DMS 273 treated with DMSO at 0.1 percent for 48 hours (cell line): ENCODE data around the gene GRIK4.

ENCODE experiments used
- DNase-seq: peaks from one replicate; lab custom pipeline; 2025; lab: John Stamatoyannopoulos, UW

The GRIK4 gene

GRCh38 chr11:120642196-120642894 is 130.8 kb downstream of the GRIK4 start:
- no peak for DNase-seq

GRCh38 chr11:120643284-120643683 is 131.7 kb downstream of the GRIK4 start:
- DNase-seq: no peak

GRCh38 chr11:120645639-120646038 is 134.1 kb downstream of the GRIK4 start:
- no peak for DNase-seq

GRCh38 chr11:120646206-120646605 is 134.7 kb downstream of the GRIK4 start:
- no peak for DNase-seq

DNA sequence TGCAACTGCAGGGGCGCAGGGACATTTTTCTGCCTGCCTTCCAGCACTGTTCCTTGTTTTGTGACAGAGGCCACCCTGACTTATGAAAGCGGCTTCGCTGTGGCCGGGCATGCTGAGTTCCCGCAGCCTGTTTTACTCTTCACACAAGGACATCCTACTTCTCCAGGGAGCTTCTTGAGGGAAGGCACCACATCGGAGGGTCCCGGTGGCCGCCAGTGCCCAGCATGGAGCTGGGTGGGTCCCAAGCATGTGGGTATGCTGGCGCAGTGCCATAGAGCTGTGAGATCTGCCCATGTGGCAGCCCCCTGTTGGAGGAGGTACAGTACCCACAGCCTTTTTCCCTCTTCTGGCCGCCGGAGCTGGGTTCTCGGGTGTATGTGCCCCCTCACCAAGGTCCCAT is 136.1 kb downstream of the GRIK4 start:
- no peak for DNase-seq

DNA sequence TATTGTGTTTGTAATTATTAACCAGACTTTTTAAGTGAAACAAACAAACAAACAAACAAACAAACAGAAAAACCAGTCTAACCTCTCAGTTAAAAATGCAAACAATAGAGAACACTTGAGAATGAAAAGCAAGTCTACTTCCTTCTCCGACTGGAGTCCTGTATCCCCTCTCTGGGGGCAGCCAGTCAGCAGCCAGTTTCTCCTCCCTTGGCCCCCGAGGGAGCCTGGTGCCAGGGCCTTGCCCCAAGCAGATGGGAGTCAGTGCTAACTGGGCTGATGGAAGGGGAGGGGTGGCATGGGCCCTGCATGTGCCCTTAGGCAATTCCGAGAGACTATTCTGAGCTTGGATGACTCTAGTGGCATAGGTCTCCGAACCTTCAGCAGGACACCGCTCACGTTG is 137.2 kb downstream of the GRIK4 start:
- no peak for DNase-seq

DNA sequence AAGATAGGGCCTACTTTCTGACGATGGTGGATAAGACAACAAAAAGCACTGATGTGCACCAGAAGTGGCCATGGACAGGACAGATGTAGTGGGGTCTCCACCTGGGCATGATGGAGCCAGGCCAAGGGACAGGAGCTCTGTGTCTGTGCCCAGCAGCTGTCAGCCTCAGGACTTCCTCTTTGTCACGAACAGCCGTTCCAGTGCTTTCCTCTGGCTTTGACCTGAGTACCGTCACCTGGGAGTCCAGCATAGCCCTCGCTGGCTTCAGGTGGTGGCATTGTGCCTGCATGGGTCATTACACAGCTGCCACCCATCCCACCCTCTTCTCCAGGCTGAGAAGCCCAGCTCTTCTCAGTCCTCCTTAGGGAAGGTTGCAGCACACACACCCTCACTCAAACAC is 137.8 kb downstream of the GRIK4 start:
- DNase-seq: no peak

DNA sequence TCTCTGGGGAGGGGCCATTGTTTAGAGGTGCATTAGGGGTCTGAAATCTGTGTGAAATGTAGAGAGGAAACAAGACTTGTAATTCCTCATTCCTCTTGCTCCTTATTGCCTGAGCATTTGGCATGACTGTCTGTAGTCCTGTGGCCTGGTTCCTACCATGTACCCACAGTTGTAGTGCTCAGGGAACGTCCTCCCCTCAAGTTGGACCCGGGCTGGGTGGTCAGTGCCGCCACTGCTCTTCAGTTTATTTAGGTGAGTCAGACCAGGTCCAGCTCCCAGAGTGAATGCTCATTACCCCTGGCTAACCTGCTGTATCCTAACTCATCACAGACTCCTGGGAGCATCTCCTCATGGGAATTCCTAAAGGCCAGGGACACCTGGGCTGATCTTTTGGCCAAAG is 139.8 kb downstream of the GRIK4 start:
- DNase-seq: no peak

- no peak for DNase-seq
Measured at GRCh38 chr11:120651836-120652235, 140.3 kb downstream of the GRIK4 start.

GRCh38 chr11:120652705-120653335 is 141.3 kb downstream of the GRIK4 start:
- no peak for DNase-seq

GRCh38 chr11:120655589-120655988 is 144.0 kb downstream of the GRIK4 start:
- DNase-seq: no peak

GRCh38 chr11:120657306-120658070 is 145.9 kb downstream of the GRIK4 start:
- no peak for DNase-seq

DNA sequence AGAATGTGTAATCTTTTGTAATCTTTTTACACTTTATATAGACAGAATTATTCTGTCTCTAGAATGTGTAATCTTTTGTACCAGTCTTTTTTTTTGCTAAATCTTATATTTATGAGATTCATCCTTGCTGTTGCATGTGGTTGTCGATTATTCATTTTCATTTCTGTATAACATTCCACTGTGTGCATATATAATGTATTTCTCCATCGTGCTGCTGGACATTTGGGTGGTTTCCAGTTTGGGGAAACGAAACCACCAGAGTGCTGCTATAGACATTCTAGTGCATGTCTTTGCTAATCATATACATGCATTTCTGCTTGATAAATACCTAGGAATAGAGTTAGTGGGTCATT is 146.5 kb downstream of the GRIK4 start:
- DNase-seq: no peak

DNA sequence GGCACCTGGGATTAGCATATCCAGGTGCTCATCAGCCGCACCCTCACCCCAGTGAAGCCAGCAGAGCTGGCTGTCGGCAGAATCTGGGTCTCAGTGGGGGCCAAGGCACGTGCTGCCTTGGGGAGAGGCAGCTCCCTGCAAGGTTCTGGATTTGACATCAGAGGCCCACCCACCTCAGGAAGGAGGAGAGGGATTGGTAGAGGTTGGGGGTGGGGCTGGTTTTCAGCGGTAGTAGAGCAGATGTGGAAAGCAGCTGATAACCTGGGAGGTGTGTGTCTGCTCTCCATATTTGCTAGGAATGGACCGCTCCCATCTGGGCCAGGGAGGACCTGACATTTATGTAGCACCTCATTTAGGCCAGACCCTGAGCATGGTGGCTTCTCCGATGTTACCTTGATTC is 147.5 kb downstream of the GRIK4 start:
- no peak for DNase-seq

GRCh38 chr11:120660024-120660565 is 148.5 kb downstream of the GRIK4 start:
- no peak for DNase-seq

GRCh38 chr11:120662071-120662676 is 150.6 kb downstream of the GRIK4 start:
- DNase-seq: no peak

DNA sequence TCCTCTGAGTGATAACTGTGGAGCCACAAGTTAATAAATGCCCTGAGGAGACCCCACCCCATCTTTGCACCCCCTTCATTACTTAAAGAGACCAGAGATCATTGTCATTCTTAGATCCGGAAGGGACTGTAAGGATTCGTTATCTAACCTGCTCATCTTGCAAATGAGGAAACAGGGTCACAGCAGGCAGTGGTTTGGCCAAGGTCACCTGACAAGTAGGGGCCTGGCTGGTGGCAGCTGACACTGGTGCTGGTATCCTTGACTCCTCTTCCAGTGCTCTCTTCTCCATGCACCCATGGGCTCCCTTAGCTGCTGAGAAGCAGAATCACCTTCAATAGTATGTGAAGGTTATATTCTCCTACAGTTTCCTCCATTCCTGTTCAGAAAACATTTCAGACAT is 151.6 kb downstream of the GRIK4 start:
- no peak for DNase-seq

DNA sequence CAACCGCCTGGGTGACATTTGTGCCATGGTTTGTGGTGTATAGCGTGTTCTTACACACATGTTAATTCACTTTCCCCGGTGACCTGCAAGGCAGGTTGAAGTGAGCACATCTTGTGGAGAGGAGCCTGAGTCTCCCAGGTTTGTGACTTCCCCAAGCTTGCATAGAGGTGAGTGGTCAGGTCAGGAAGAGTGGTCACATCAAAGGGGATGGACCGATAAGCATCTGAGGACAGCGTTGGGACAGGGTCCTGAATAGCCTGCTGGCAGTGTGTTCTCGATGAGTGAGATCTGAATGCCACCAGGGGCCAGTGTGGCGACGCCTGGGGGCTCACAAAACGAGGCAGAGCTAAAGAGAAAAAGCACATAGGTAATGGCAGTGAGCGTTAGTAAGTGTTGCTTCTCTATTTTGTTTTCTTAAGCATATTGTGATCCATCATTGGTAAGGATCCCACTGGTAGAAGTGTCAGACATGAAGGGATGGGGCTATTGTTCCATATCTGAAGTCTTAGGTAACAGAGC is 154.6 kb downstream of the GRIK4 start:
- no peak for DNase-seq

DNA sequence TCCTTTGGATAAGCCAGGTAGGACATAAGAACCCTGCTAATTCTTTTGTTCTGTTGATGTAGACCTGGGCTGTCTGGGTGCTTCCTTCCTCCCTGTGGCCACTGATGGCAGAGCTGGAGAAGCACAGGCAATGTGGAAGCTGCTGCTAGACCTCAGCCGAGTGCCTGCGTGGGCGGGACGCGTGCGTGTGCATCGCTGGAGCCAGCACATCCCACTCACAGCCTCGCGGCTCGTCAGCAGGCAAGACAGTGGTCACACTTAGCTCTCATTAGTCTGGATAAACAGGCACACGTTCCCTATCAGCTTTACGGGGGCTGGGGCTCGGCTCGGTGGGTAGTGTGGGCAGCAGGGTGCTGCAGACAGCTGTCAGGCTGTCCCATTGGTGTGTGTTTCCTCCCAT is 155.7 kb downstream of the GRIK4 start:
- DNase-seq: no peak

DNA sequence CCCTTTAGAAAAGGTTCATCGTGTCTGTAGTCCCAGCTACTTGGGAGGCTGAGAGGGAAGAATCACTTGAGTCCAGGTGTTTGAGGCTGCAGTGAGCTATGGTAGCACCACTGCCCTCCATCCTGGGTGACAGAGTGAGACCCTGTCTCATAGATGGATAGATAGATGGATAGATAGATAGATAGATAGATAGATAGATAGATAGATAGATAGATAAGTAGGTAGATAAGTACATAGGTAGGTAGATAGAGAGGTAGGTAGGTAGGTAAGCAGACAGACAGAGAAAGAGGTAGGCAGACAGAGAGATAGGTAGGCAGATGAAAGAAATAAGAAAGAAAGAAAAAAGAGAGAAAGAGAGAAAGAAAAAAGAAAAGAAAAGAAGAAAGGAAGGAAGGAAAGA is 156.4 kb downstream of the GRIK4 start:
- no peak for DNase-seq

GRCh38 chr11:120668537-120668936 is 157.0 kb downstream of the GRIK4 start:
- no peak for DNase-seq

DNA sequence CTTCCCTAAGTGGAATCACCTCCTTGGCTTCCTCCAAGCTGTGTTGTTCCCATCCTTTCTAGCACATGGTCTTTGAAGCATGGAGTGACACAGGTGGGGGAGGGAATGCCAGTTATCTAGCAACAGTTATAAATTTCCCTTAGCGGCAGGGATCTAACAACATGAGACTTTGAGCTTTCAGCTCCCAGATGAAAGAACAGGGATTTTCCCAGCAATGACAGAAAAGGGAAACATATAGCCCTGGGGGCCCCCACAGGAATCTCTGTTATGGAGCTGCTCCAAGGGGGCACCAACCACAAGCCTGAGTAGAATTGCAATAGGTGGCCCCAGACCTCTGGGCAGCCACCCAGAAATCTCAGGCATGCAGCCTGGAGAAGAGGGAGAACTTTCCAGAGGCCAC is 163.0 kb downstream of the GRIK4 start:
- DNase-seq: no peak
